Cerebellar nuclear complex (tissue), 1 donor: Measurements from ENCODE around the gene TMTC1.

ENCODE experiments used
- DNase-seq, 2 experiments: peaks; one replicate each; lab custom pipeline; 2025; lab: John Stamatoyannopoulos, UW

The TMTC1 gene

DNA sequence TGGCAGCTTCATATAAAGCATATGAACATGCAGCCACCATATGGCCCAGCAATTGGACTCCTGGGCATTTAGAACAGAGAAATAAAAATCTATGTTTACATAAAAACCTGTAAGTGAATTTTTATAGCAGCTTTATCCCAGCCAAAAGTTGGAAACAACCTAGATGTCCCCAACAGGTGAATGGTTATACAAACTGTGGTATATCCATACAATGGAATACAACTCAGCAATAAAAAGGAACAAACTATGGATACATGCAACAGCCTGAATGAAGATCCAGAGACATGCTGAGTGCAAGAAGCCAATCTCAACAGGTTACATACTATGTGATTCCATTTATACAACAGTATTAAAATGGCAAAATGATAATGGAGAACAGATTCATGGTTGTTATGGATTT lies 3.7 kb downstream of the TMTC1 start:
- no peak for DNase-seq

DNA sequence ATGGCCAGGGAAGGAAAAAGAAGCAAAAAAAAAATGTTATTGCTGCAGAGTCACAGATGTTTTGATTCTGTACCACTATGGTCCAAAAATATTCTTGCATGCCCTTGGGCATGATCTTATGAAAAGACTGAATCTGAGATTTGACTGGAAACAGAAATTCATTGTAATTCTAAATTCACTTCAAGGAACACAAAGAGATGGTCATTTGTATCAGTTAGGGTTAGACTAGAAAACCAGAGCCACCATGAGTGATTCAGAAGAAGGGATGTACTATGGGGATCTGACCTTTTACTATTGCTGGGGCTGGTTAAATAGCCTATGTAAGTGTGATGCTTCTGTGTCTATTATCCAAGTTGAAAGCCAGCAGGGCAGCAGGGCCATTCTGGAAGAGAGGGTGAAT lies 5.2 kb downstream of the TMTC1 start:
- DNase-seq: no peak

DNA sequence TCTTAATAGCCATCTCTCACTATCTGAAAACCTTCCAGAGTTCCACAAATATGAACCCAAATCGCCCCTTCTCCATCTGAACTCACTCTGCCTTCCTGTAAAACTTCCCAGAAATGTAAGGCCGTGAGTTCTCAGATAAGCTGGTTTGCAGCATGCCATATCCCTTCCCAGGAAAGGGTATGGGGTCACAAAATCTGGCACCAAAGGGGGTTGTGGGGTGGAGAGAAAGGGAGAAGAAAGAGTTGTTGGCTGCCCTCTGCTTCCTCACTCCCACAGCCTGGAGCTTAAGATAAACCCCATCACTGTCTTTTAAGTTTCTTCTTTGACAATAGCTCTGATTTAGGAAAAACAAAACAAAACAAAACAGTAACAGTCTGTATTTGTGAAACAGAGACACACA lies 10.7 kb downstream of the TMTC1 start:
- DNase-seq: no peak

DNA sequence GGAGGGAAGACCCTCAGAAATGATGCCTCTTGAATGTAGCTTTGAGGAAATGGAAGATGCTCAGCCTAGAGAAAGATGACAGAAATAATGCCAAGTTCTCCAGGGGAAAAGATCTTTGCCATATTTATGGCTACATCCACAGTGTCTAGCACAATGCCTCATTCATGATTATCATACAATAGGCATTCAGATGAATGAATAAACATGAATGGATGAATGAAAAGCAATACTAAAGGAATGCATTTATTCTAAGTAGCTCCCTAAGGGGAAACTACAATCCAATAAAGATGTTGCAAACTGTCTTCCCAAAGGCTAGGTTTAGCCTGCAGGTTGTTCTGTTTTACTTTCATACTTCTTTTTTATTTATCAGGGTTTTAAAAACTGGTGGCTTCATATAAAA lies 12.0 kb downstream of the TMTC1 start:
- no peak for DNase-seq

DNA sequence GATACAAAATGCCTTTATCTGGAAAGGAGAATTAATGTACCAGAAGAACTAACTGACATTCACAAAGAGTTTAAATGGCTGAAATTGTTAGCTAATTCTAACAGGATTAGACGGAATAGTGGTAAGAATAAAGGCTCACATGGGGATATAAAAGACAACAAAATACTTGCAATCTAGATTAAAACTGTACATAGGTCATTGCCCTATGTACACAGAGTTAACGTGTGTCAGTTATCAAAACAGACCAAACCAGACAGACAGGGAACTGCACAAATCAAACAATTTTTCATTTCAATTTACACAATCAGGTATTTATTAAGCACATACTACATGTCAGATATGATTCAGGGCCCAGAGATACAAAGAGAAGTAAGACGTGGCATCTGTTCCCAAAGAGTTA lies 12.6 kb downstream of the TMTC1 start:
- no peak for DNase-seq

DNA sequence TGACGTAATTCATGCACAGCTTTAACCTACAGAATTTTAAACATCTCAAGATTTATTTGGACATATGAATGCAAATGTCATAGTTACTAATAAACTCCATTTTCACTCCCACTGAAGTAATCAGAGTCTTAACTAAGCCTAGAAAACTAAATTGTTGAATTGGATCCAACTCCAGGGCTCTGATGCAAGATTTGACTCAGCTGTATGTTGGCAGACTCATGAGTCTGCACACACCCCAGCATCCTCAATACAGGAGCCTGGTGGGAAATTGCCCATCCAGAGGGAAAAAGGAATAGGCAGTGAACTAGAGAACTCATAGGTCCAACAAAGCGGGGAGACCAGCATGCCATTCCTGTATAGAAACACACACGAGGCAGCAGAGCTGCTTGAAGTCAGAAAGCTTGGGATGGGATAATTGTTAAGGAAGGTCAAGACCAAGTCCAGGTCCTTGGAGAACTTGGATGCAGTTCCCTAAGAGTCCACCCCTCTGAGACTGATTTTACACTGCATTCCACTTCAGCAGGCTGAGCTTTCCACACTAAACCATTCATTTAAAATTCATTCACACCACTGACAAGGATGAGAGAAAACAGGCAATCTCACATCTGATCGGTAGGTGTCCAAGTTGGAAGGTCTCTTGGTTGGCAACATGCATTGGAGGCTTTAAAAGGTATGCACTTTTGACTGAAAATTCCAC lies 14.4 kb downstream of the TMTC1 start:
- DNase-seq: no peak

DNA sequence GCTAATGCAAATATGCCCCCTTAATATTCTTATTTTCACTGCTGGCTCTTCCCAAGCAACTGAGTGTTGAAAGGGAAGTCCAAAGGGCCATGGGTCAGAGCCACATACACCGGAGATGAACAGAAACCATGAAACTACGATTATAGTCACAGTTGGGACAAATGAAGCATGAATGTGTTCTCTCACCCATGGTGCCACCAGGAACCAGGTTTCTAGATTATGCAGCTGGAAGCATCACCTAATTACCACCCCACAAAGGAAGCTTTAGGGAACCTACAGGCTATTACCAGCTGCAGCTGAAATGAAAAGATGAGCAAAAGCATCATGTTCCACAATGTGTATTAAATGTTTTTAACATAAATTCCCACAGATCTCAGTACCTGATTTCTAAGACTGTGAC lies 15.4 kb downstream of the TMTC1 start:
- DNase-seq: no peak

DNA sequence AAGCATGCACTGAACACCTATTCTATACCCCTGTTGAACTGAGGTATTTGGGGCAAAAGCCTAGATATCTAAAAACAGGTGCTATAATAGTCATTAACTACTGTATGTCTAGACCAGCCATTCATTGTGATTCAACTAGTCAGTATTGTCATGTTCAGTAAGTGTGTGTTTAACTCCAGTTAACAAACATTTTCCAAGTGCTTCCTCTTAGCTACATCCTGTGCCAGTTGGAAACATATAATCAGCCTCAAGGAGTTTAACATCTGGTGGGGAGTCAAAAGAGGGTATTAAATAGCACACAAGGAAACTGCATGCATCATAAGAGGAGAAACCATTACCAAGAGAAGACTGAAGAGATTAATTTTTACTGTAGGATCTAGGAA lies 20.4 kb downstream of the TMTC1 start:
- DNase-seq: no peak

DNA sequence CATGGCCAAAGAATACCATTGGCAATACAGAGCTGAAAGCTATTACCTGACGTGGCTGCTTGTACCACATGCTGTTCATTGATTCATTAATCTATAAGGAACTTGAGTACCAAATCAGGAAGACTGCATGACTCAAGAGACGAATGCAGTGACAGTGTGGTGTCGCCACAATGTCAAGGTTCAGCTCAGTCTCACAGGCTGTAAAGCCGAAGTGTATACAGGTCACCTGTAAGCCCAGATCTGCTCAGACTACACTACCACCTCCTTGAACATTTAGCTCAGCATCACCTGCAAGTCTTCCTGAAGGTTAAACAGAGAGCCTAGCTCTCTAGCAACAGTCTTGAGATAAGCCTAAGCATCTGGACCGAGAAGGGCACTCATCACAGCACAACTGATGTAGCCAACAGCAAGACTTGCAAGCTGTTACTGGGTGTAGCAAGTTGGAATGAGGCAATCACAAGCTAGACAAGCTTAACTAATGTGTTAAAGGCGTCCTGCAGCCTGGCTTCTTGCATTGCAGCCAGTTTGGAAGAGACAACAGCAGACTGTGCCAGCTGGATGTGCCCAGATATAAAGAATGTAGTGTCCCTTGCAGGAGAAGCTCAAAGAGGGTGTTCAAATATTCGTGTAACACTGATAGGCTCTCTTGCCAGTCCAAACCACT lies 21.0 kb downstream of the TMTC1 start:
- no peak for DNase-seq

DNA sequence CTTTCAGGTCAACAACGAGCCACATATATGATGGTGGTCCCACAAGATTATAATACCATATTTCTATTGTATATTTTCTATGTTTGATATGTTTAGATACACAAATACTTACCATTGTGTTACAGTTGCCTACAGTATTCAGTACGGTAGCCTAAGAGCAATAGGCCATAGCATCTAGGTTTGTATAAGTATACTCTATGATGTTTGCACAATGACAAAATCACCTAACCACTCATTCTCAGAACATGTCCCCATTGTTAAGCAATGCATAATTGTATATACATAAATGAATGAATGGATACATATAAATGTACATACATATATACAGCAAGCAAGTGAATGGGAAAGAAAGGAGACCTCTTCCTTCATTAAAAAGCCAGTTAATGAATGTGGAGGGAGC lies 23.8 kb downstream of the TMTC1 start:
- no peak for DNase-seq

DNA sequence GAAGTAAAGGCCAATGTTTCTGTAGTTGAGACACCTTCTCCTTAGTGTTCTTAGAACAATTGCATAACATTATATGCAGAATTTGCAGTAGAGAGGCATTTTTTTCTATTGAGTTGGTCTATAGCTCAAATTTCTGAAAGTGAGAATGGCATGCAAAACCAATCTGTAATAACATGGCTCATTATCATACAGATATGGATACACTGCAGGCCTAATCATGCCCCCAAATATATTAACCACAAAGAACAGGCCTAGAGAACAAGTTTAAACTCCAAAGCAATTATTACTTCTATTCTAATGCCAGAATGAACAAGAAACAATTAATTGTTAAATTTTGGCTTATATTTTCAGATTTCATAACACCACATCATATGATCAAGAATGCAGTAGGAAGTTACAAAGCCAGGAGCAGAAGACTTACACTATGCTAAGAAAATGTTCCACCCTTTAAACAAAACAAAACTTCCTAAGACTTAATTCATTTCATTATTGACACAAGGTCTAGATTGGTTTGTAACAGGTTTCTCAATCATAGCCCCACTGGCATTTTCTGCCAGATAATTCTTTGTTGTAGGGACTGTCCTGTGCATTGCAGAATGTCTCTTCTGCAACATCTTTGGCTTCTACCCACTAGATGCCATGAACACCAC lies 26.9 kb downstream of the TMTC1 start:
- DNase-seq: no peak

DNA sequence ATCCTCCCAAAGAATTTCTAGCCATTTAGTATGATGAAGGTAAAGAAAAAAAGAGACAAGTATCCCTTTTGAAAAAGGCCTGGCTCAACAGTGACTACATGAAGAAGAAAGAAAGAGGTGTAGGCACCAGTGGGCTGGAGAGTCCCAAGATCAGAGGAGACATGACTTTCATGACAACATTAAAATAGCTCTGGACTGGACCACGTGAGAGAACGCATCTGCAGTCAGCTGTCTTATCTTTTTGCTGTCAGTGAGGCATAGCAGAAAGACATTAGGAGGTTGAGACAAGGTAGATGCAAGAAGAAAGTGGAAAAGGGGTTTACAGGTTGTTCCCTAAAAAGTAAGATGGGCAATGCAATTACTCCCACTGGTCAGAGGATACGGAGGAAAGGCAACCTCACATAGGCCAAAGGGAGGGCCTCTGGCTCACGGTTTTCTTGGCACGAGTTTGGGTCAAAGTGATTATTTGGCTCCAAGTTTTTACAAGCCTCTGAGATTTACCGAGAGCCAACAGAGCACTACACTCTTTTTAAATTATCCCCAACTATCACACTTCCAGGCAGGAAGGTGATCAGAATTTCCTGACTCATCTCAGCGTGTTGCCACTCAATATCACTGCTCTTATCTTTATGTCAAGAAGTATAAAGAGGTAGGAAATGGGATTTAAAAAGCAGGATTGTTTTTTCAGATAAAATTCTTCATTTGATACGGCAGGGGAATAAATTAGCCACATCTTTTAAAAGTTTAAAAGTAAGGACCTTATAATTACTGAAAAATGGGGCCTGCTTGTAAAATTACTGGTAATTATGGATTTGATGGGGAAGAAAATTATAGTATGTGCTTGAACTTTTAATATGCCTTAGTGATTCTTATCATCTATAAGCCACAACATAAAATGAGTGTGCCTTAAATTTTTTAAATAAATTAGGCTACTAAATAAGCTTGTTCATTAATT lies 29.2 kb downstream of the TMTC1 start:
- DNase-seq: no peak

DNA sequence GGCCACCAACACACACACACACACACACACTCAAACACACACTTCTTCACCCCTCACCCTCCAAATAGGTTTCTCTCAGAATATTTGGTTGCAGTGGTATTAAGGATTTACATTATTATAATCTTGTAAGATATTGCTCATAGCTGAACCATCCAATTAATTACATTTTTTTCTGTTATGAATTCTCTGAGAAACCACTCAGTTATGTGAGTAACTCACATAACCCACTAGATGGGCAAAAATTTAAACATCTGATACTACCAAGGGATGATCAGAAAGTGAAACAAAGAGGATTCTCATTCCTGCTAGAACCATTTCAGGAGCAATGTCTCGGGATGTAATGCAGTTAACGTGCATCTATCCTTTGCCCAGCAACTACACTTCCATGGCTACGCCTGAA lies 31.6 kb downstream of the TMTC1 start:
- no peak for DNase-seq

DNA sequence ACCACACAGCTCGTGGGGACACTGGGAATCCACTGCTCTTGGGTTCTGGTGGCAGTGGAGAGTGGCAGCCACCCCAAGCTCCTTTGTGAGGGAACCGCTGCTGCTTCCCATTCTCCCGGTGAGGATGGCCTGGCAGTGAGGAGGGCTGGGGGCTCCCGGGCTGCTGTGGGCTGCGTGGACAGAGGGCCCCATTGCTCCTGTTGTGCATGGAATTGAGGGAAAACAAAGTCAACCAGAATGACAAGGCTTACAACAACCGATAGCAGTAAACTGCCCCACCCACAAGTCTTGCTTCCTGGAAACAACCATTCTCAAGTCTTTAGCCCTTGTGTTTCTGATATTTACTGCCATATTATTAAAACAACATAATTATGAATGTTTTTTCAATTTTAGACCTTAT lies 32.1 kb downstream of the TMTC1 start:
- DNase-seq: no peak

DNA sequence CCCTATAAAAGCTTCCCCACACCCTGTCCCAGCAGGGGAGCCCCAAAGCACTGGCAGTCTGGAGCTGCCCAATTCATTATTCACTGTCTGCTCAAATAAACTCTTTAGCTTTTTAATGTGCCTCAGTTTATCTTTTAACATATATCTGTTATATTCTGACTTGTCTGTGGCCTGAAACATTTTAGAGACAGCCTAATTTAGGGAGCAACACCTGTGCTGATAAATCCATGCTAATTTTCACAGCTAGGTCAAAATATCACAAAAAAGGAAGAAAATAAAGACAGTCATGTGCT lies 32.9 kb downstream of the TMTC1 start:
- no peak for DNase-seq

DNA sequence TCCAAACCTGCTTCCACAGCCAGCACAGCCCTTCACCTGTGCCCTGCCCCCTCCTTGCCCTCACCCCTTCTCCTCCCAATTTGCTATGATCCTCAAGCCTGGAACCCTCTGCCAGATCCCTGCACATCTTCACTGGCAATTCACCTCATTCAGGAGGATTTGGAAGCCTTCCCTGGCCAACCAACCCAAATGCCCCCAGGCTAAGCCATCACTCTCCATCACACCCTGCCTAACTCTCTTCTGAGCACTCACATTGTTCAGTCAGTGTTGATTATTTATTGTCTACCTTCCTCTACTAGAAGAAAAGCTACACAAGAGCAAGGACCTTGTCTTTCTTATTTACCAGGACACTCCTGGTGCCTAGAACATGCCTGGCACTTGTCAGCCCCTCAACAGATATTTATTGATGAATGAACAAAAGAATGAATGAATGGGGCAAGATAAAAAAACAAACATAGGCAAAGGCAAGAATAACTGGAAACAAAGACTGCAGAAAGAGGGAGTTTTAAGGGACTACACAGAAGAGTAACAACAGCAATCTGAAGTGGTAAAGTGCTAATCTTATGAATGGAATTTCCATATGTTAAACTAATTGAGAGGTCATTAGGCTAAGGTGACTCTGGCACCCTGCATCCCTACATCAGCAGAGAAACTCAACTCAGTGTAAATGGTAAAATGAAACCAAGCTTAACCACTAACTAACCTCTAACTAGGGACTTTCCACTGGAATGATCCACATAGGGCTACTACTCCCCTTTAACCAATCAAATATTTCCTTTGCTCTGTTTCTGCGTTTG lies 33.4 kb downstream of the TMTC1 start:
- DNase-seq: no peak

DNA sequence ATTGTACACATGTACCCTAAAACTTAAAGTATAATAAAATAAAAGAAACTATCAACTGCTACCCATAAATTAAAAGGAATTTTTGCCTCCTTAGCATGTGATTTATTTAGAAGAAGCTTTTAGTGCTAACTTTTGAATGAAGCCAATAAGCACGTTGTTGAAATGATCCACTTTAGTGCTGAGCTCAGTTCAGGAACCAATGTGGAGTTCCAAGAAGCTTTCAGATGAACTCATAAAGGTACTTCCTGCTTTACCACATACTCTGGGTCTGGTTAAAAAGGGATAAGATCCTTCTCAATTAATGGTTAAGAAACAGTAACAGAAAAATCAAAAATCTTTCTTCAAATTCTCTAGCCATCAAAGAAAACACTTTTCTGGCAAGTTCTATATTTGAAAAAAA lies 39.4 kb downstream of the TMTC1 start:
- DNase-seq: no peak

DNA sequence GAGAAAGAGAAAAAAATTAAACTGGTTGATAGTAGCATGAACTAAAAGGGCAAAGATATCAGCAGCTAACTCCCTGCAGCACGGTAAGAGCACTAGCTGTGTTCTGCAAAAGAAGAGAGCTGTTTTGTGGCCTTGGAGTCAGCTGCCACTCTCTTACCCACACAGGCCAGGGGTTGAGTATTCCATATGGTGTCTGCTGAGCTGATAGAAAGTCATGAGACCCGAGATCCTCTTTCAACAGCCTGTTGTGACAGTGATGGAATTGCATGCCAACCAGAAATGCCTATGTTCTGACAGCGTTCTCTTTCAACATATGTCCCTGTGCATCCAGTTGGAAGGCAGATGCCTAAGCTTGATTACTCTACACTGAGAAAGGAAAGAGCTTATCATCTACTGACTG lies 39.9 kb downstream of the TMTC1 start:
- DNase-seq: no peak

DNA sequence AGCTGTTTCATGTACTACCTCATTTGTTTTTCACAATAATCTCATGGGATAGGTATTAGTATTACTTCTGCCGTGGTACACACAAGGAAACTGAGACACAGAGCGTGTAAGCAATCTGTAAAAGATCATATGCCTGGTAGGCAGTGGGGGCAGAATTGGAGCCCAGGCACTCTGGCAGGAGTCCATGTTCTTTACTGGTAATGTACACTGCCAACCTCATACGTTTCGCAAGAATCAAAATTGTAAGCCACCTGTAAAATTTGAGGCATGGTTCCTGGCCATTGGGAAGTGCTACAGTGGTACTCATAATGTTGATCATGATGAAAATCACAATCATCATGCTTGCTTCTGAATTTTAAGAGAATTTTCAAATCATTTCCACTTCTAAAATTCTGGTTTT lies 40.7 kb downstream of the TMTC1 start:
- no peak for DNase-seq

DNA sequence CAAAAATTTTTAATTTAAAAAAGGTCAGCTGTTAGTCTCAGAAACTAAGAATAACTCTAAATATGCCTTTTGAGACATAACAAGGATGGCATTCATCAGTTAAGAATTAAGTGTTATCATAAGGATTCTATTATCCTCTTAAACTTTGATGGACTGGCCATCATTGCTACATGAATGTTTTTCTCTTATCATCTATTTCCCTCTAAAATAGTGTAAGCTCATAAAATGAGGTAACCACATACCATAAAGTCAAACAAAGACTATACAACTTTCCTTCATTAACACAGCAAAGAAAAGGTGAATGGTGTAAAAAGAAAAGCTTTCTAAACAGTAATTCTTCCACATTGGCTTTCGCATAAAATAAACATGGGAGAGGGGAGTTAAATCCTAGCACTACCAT lies 41.1 kb downstream of the TMTC1 start:
- DNase-seq: no peak

DNA sequence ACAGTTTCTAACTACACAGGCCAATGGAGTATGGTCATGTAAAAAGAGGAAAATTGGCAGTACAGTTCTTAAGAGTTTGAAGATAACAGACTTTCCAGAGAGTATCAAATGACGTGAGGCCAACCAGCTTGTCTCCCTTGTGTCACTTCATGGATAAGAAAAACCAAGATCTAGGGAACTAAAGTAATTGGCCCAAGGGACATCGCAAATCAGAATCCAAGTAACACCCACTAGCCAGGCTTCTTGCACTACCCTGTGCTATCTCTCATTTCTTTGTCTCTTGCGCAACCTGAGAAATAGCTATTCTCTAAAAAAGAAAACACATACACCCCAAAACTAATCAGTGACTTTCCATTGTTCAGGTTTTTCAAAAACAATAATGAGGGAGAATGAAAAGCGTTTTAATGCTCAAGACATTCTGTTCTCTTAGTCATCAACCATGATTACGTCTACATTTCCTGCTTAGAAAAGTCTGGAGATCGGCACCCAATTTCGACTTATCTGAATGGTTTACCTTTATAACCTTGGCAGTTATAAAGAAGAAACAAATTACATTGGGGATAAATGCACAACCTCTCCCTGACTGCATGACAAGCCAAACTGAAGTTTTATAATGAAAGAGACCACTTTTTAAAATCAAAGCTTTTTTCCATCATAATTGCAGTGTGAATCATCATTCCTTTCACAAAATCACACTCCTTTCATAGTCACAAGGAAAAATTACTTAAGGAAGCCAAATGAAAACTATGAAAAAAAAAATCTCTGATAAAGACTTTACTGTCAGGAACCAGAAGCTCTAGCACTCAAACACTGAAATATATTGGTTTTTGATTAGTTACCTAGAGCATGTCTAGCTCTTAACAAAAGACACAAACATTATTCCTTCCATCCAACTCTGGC lies 42.1 kb downstream of the TMTC1 start:
- no peak for DNase-seq
